HEK293 (cell line): ENCODE data around the gene LILRA1.

Source experiments
- CTCF ChIA-PET: fragments of 350-600 bp; formaldehyde crosslinking; extraction: SDS; loops from one replicate; lab custom pipeline; 2021; ENCODE audit warnings: antibody characterized with exemption; lab: Yijun Ruan, JAX
- POLR2A ChIA-PET: fragments of 300-600 bp; formaldehyde crosslinking; extraction: SDS; loops from one replicate; lab custom pipeline; 2020; ENCODE audit warnings: antibody characterized with exemption, inconsistent platforms; lab: Yijun Ruan, JAX
- H3K27ac ChIP-seq: fragments of 200-500 bp; sonication (Bioruptor generic); 2 replicates; pipeline ENCODE4 v1.5.1; 2014; ENCODE audit warnings: low read depth, low read length, control low read depth, inconsistent platforms; ENCODE audit errors: extremely low read depth
- H3K36me3 ChIP-seq, 2 experiments: fragments of 200-500 bp in 1 of 2; sonication (Bioruptor generic) in 1 of 2; 1 replicate in 1 of 2; 2 replicates in 1 of 2; pipeline ENCODE4 v1.5.1; 2014 to 2017; ENCODE audit warnings: inconsistent platforms in 2 of 2, low read length in 2 of 2; ENCODE audit not compliant: control insufficient read depth in 2 of 2, insufficient read depth in 1 of 2
- H3K4me1 ChIP-seq: fragments of 200-500 bp; sonication (Bioruptor generic); 2 replicates; pipeline ENCODE4 v1.5.1; 2014; ENCODE audit warnings: mild to moderate bottlenecking, low read length, inconsistent platforms; ENCODE audit not compliant: control insufficient read depth, insufficient read depth
- H3K4me3 ChIP-seq: 2 replicates; pipeline ENCODE4 v1.5.1; 2011; ENCODE audit warnings: low read depth, mild to moderate bottlenecking, control low read depth, low read length, moderate library complexity
- H3K9me3 ChIP-seq: fragments of 200-500 bp; sonication (Bioruptor generic); 2 replicates; pipeline ENCODE4 v1.5.1; 2014; ENCODE audit warnings: low read depth, low read length, inconsistent platforms; ENCODE audit not compliant: control insufficient read depth, insufficient read depth
- RBAK ChIP-seq: fragments of 450-650 bp; formaldehyde crosslinking; IDR thresholded peaks from 2 replicates; pipeline ENCODE4 v1.5.1; 2016; ENCODE audit warnings: missing biosample characterization, missing genetic modification characterization
- ZBTB26 ChIP-seq: fragments of 450-650 bp; formaldehyde crosslinking; optimal IDR thresholded peaks from 2 replicates; pipeline ENCODE3; 2016; ENCODE audit warnings: missing biosample characterization, mild to moderate bottlenecking, missing genetic modification characterization
- ZFHX2 ChIP-seq: fragments of 450-650 bp; formaldehyde crosslinking; conservative IDR thresholded peaks from 2 replicates; pipeline ENCODE4 v1.5.1; 2016; ENCODE audit warnings: missing biosample characterization, missing genetic modification characterization
- ZNF114 ChIP-seq: fragments of 450-650 bp; formaldehyde crosslinking; IDR thresholded peaks from 2 replicates; pipeline ENCODE4 v1.5.0; 2017; ENCODE audit warnings: missing biosample characterization, missing genetic modification characterization
- ZNF426 ChIP-seq: fragments of 450-650 bp; formaldehyde crosslinking; IDR thresholded peaks from 2 replicates; pipeline ENCODE4 v1.5.1; 2017; ENCODE audit warnings: missing biosample characterization, missing genetic modification characterization, mild to moderate bottlenecking, inconsistent platforms, moderate library complexity
- ZNF513 ChIP-seq: fragments of 450-650 bp; IDR thresholded peaks from 2 replicates; pipeline ENCODE4 v1.5.1; 2018; ENCODE audit warnings: missing biosample characterization, missing genetic modification characterization
- ZNF514 ChIP-seq: fragments of 450-650 bp; formaldehyde crosslinking; IDR thresholded peaks from 2 replicates; pipeline ENCODE4 v1.5.1; 2016; ENCODE audit warnings: missing biosample characterization, missing genetic modification characterization
- ZNF518A ChIP-seq: fragments of 450-650 bp; formaldehyde crosslinking; conservative IDR thresholded peaks from 2 replicates; pipeline ENCODE4 v1.5.1; 2016; ENCODE audit warnings: low read depth, missing biosample characterization, missing genetic modification characterization
- ZNF544 ChIP-seq: fragments of 450-650 bp; formaldehyde crosslinking; IDR thresholded peaks from 2 replicates; pipeline ENCODE4 v1.5.0; 2017; ENCODE audit warnings: missing biosample characterization, missing genetic modification characterization
- ZNF585B ChIP-seq: fragments of 450-650 bp; formaldehyde crosslinking; IDR thresholded peaks from 2 replicates; pipeline ENCODE4 v1.5.1; 2016; ENCODE audit warnings: missing biosample characterization, missing genetic modification characterization
- ZNF639 ChIP-seq: fragments of 450-650 bp; formaldehyde crosslinking; IDR thresholded peaks from 2 replicates; pipeline ENCODE4 v1.5.1; 2016; ENCODE audit warnings: missing biosample characterization, missing genetic modification characterization
- ZNF707 ChIP-seq: fragments of 450-650 bp; formaldehyde crosslinking; IDR thresholded peaks from 2 replicates; pipeline ENCODE4 v1.5.1; 2016; ENCODE audit warnings: missing biosample characterization, missing genetic modification characterization
- ZNF776 ChIP-seq: fragments of 450-650 bp; formaldehyde crosslinking; IDR thresholded peaks from 2 replicates; pipeline ENCODE4 v1.5.0; 2017; ENCODE audit warnings: missing biosample characterization, missing genetic modification characterization, borderline replicate concordance
- ZNF791 ChIP-seq: fragments of 450-650 bp; formaldehyde crosslinking; IDR thresholded peaks from 2 replicates; pipeline ENCODE4 v1.5.1; 2016; ENCODE audit warnings: missing biosample characterization, missing genetic modification characterization
- TF ChIP-seq, protein P1 (sequence below): fragments of 450-650 bp; formaldehyde crosslinking; IDR thresholded peaks from 2 replicates; pipeline ENCODE4 v1.5.1; 2017; ENCODE audit warnings: missing biosample characterization, mild to moderate bottlenecking, missing genetic modification characterization, moderate library complexity
- TF ChIP-seq, protein P2 (sequence below): fragments of 450-650 bp; formaldehyde crosslinking; IDR thresholded peaks from 2 replicates; pipeline ENCODE4 v1.5.1; 2016; ENCODE audit warnings: missing biosample characterization, missing genetic modification characterization
- TF ChIP-seq, protein P3 (sequence below): fragments of 450-650 bp; formaldehyde crosslinking; IDR thresholded peaks from 2 replicates; pipeline ENCODE4 v1.5.1; 2016; ENCODE audit warnings: missing biosample characterization, missing genetic modification characterization, low read depth
- TF ChIP-seq, protein P4 (sequence below): fragments of 450-650 bp; formaldehyde crosslinking; IDR thresholded peaks from 2 replicates; pipeline ENCODE4 v1.5.1; 2016; ENCODE audit warnings: missing biosample characterization, missing genetic modification characterization

The LILRA1 gene

GRCh38 chr19:54573330-54573872, 20.0 kb upstream of the LILRA1 start, which contains the start of gene LILRA2:
TSS of gene LILRA2 (plus strand) at chr19:54573790. CDS start at chr19:54573879, 89 bp downstream.
- POLR2A ChIA-PET = no interaction called here
- no peak for TF ChIP-seq ZNF518A (tag by site-specific recombination)
- no peak for TF ChIP-seq ZNF514 (tag by site-specific recombination)
- TF ChIP-seq RBAK (tag by site-specific recombination) = no peak
- TF ChIP-seq, protein P1, sequence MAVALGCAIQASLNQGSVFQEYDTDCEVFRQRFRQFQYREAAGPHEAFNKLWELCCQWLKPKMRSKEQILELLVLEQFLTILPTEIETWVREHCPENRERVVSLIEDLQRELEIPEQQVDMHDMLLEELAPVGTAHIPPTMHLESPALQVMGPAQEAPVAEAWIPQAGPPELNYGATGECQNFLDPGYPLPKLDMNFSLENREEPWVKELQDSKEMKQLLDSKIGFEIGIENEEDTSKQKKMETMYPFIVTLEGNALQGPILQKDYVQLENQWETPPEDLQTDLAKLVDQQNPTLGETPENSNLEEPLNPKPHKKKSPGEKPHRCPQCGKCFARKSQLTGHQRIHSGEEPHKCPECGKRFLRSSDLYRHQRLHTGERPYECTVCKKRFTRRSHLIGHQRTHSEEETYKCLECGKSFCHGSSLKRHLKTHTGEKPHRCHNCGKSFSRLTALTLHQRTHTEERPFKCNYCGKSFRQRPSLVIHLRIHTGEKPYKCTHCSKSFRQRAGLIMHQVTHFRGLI = no peak
- TF ChIP-seq ZNF776 (tag by site-specific recombination) = no peak
- TF ChIP-seq ZNF585B (tag by site-specific recombination) = no peak
- TF ChIP-seq, protein P2, sequence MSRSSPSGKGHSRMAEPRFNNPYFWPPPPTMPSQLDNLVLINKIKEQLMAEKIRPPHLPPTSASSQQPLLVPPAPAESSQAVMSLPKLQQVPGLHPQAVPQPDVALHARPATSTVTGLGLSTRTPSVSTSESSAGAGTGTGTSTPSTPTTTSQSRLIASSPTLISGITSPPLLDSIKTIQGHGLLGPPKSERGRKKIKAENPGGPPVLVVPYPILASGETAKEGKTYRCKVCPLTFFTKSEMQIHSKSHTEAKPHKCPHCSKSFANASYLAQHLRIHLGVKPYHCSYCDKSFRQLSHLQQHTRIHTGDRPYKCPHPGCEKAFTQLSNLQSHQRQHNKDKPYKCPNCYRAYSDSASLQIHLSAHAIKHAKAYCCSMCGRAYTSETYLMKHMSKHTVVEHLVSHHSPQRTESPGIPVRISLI (tag by site-specific recombination) = no peak
- no peak for TF ChIP-seq ZNF791 (tag by site-specific recombination)
- TF ChIP-seq ZNF639 (tag by site-specific recombination) = no peak
- no peak for TF ChIP-seq ZNF707
- TF ChIP-seq ZNF544 (tag by site-specific recombination) = no peak
- TF ChIP-seq, protein P3, sequence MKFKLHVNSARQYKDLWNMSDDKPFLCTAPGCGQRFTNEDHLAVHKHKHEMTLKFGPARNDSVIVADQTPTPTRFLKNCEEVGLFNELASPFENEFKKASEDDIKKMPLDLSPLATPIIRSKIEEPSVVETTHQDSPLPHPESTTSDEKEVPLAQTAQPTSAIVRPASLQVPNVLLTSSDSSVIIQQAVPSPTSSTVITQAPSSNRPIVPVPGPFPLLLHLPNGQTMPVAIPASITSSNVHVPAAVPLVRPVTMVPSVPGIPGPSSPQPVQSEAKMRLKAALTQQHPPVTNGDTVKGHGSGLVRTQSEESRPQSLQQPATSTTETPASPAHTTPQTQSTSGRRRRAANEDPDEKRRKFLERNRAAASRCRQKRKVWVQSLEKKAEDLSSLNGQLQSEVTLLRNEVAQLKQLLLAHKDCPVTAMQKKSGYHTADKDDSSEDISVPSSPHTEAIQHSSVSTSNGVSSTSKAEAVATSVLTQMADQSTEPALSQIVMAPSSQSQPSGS = no peak
- TF ChIP-seq, protein P4, sequence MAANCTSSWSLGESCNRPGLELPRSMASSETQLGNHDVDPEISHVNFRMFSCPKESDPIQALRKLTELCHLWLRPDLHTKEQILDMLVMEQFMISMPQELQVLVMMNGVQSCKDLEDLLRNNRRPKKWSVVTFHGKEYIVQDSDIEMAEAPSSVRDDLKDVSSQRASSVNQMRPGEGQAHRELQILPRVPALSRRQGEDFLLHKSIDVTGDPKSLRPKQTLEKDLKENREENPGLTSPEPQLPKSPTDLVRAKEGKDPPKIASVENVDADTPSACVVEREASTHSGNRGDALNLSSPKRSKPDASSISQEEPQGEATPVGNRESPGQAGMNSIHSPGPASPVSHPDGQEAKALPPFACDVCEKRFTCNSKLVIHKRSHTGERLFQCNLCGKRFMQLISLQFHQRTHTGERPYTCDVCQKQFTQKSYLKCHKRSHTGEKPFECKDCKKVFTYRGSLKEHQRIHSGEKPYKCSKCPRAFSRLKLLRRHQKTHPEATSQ = no peak
- no peak for TF ChIP-seq ZNF114
- TF ChIP-seq ZNF426 (tag by site-specific recombination) = no peak
- TF ChIP-seq ZNF513 = no peak
- TF ChIP-seq ZFHX2 (tag by site-specific recombination) = no peak
- TF ChIP-seq ZBTB26 (tag by site-specific recombination) = no peak
- H3K4me3 ChIP-seq = no peak within 1 kb of the TSS
- CTCF ChIA-PET = no interaction called here
- H3K4me1 ChIP-seq = no peaks in the 10 kb centered on the region
- H3K9me3 ChIP-seq = no peaks in the 10 kb centered on the region
- H3K36me3 ChIP-seq = no peaks in the 10 kb centered on the region
- no peak within 1 kb of the TSS for H3K27ac ChIP-seq
